ENCODE results near the gene TUB. TPM values are rescaled to one million over a fixed set of nuclear protein-coding genes. Genes with fewer than 3 reads are reported as not detected.
A peak's percentile ranks its signal among the peaks of the same experiment; 100 is the strongest.

TUB gene
- total and polyA plus RNA-seq, 2 experiments from 2014 or later: 3.3 to 12.3 TPM

- Histone ChIP-seq H3K27me3 (replicated peaks; ENCODE audit: insufficient read depth) (no peaks in the 10 kb centered on the region), H3K79me2 (ENCODE audit: insufficient read depth) (peaks cover 42% of the 10 kb centered on the region), H3K9me2 (ENCODE audit: insufficient read depth) (no peaks in the 10 kb centered on the region), H4K20me1 (ENCODE audit: insufficient read depth) (no peaks in the 10 kb centered on the region), H3K4me2 (ENCODE audit: unreplicated experiment) (no peak overlapping the region), H3K27ac (no peak overlapping the region), H3K36me3 (ENCODE audit: low read depth) (no peaks in the 10 kb centered on the region), H3K9me3 (ENCODE audit: low read depth) (no peaks in the 10 kb centered on the region), H3K4me3 (0 out of 2 replicates have a peak overlapping the region, but pooled peaks have one; percentile 74), H3F3A (ENCODE audit: insufficient read depth) (no peaks in the 10 kb centered on the region), H3K4me1 (ENCODE audit: insufficient read depth) (peaks cover 5% of the 10 kb centered on the region; the same call in 1 of the 2 replicates), H2AFZ (no peak overlapping the region), H3K9ac (peak overlapping the region; percentile 84; the same call in 1 of the 2 replicates)
- in situ Hi-C loops (cut with MboI): no loop called here
- peak; percentile 35 for DNase-seq
- WGBS, 2 experiments (ENCODE audit: low coverage in 1 of 2, low lambda C conversion rate in 2 of 2, missing lambda C conversion rate in 2 of 2): 58 to 60% methylated on average over 15 of the region's 15 CpGs
- TF ChIP-seq EZH2phosphoT487 (IDR thresholded peaks at IDR 0.05; ENCODE audit: insufficient read depth, low read depth) (no peak), EZH2 (IDR thresholded peaks at IDR 0.05; ENCODE audit: insufficient read depth, poor library complexity, severe bottlenecking) (no peak)
These were observed 1.5 kb downstream of the TUB start for GRCh38 chr11:8082391-8083087.

- Histone ChIP-seq H3K27me3 (replicated peaks; ENCODE audit: insufficient read depth) (no peaks in the 10 kb centered on the region), H3K27ac (no peak overlapping the region), H3K9ac (no peak overlapping the region), H3K4me2 (ENCODE audit: unreplicated experiment) (no peak overlapping the region), H2AFZ (no peak overlapping the region), H3K9me3 (ENCODE audit: low read depth) (no peaks in the 10 kb centered on the region), H3K36me3 (ENCODE audit: low read depth) (no peaks in the 10 kb centered on the region), H3K4me1 (ENCODE audit: insufficient read depth) (peaks cover 5% of the 10 kb centered on the region; the same call in 1 of the 2 replicates), H3K4me3 (no peak overlapping the region), H4K20me1 (ENCODE audit: insufficient read depth) (no peaks in the 10 kb centered on the region), H3K9me2 (ENCODE audit: insufficient read depth) (no peaks in the 10 kb centered on the region), H3F3A (ENCODE audit: insufficient read depth) (no peaks in the 10 kb centered on the region), H3K79me2 (ENCODE audit: insufficient read depth) (peaks cover 46% of the 10 kb centered on the region)
- in situ Hi-C loops (cut with MboI): no loop called here
- TF ChIP-seq EZH2phosphoT487 (IDR thresholded peaks at IDR 0.05; ENCODE audit: insufficient read depth, low read depth) (no peak), EZH2 (IDR thresholded peaks at IDR 0.05; ENCODE audit: insufficient read depth, poor library complexity, severe bottlenecking) (no peak)
- 77 to 78% methylated on average over 9 of the region's 9 CpGs for WGBS, 2 experiments (ENCODE audit: low coverage in 1 of 2, low lambda C conversion rate in 2 of 2, missing lambda C conversion rate in 2 of 2)
- no peak for DNase-seq
These were observed 2.0 kb downstream of the TUB start for GRCh38 chr11:8083088-8083395.

GRCh38 chr11:8083871-8084281 lies 2.9 kb downstream of the TUB start:
- Histone ChIP-seq H3K36me3 (ENCODE audit: low read depth) (no peaks in the 10 kb centered on the region), H3K4me3 (no peak overlapping the region), H3K27ac (no peak overlapping the region), H4K20me1 (ENCODE audit: insufficient read depth) (no peaks in the 10 kb centered on the region), H3K9me3 (ENCODE audit: low read depth) (no peaks in the 10 kb centered on the region), H3K4me2 (ENCODE audit: unreplicated experiment) (no peak overlapping the region), H3K79me2 (ENCODE audit: insufficient read depth) (peaks cover 55% of the 10 kb centered on the region), H3F3A (ENCODE audit: insufficient read depth) (no peaks in the 10 kb centered on the region), H3K4me1 (ENCODE audit: insufficient read depth) (peaks cover 5% of the 10 kb centered on the region; the same call in 1 of the 2 replicates), H3K9ac (no peak overlapping the region), H3K9me2 (ENCODE audit: insufficient read depth) (no peaks in the 10 kb centered on the region), H3K27me3 (replicated peaks; ENCODE audit: insufficient read depth) (no peaks in the 10 kb centered on the region), H2AFZ (no peak overlapping the region)
- TF ChIP-seq EZH2phosphoT487 (IDR thresholded peaks at IDR 0.05; ENCODE audit: insufficient read depth, low read depth): no peak
- no peak for TF ChIP-seq EZH2 (IDR thresholded peaks at IDR 0.05; ENCODE audit: insufficient read depth, poor library complexity, severe bottlenecking)
- in situ Hi-C loops (cut with MboI): no loop called here
- DNase-seq: no peak
- 29 to 35% methylated on average over 1 of the region's 1 CpG for WGBS, 2 experiments (ENCODE audit: low coverage in 1 of 2, low lambda C conversion rate in 2 of 2, missing lambda C conversion rate in 2 of 2)

- DNase-seq: no peak
- no peaks in the 10 kb centered on the region for H3K9me2 ChIP-seq (ENCODE audit: insufficient read depth)
- H3K79me2 ChIP-seq (ENCODE audit: insufficient read depth): peaks cover 56% of the 10 kb centered on the region
- in situ Hi-C loops (cut with MboI): no loop called here
- peaks cover 5% of the 10 kb centered on the region; the same call in 1 of the 2 replicates for H3K4me1 ChIP-seq (ENCODE audit: insufficient read depth)
- no peak overlapping the region for H3K9ac ChIP-seq
- H2AFZ ChIP-seq: no peak overlapping the region
- no peaks in the 10 kb centered on the region for H3K9me3 ChIP-seq (ENCODE audit: low read depth)
- no peaks in the 10 kb centered on the region for H3K36me3 ChIP-seq (ENCODE audit: low read depth)
- no peak overlapping the region for H3K4me3 ChIP-seq
- no peaks in the 10 kb centered on the region for H3F3A ChIP-seq (ENCODE audit: insufficient read depth)
- 89 to 92% methylated on average over 6 of the region's 6 CpGs for WGBS, 2 experiments (ENCODE audit: low coverage in 1 of 2, low lambda C conversion rate in 2 of 2, missing lambda C conversion rate in 2 of 2)
- no peaks in the 10 kb centered on the region for H4K20me1 ChIP-seq (ENCODE audit: insufficient read depth)
- H3K27me3 ChIP-seq (replicated peaks; ENCODE audit: insufficient read depth): no peaks in the 10 kb centered on the region
- TF ChIP-seq EZH2 (IDR thresholded peaks at IDR 0.05; ENCODE audit: insufficient read depth, poor library complexity, severe bottlenecking) (no peak), EZH2phosphoT487 (IDR thresholded peaks at IDR 0.05; ENCODE audit: insufficient read depth, low read depth) (no peak)
- H3K4me2 ChIP-seq (ENCODE audit: unreplicated experiment): no peak overlapping the region
- H3K27ac ChIP-seq: no peak overlapping the region
These were observed 3.3 kb downstream of the TUB start for GRCh38 chr11:8084352-8084751.
